Smooth muscle cell (in vitro differentiated cells): ENCODE measurements around the gene OXSM. TPM values are rescaled to one million over a fixed set of nuclear protein-coding genes. Genes with fewer than 3 reads are reported as not detected.

Source experiments
- DNase-seq: peaks from one replicate; lab custom pipeline; 2025; ENCODE audit not compliant: unreplicated experiment; lab: John Stamatoyannopoulos, UW
- H2AFZ ChIP-seq: fragments of 200-600 bp; sonication (generic); 2 replicates; pipeline ENCODE4 v1.6.0; 2016; ENCODE audit warnings: antibody characterized with exemption, low read depth, mild to moderate bottlenecking
- H3F3A ChIP-seq: fragments of 200-600 bp; sonication (generic); 2 replicates; pipeline ENCODE4 v1.6.0; 2017; ENCODE audit warnings: antibody characterized with exemption, low read depth
- H3K27ac ChIP-seq: fragments of 200-600 bp; sonication (generic); 2 replicates; pipeline ENCODE4 v1.5.1; 2016; ENCODE audit warnings: low read depth, mild to moderate bottlenecking
- H3K27me3 ChIP-seq: fragments of 200-600 bp; sonication (generic); 2 replicates; pipeline ENCODE4 v1.6.1; 2016; ENCODE audit warnings: low read depth, mild to moderate bottlenecking
- H3K36me3 ChIP-seq: fragments of 200-600 bp; sonication (generic); 2 replicates; pipeline ENCODE4 v1.5.1; 2016; ENCODE audit warnings: low read depth
- H3K4me1 ChIP-seq: fragments of 200-600 bp; sonication (generic); 2 replicates; pipeline ENCODE4 v1.5.1; 2016; ENCODE audit warnings: low read depth
- H3K4me2 ChIP-seq: fragments of 200-600 bp; sonication (generic); 2 replicates; pipeline ENCODE4 v1.6.0; 2016; ENCODE audit warnings: mild to moderate bottlenecking
- H3K4me3 ChIP-seq: fragments of 200-600 bp; sonication (generic); 2 replicates; pipeline ENCODE4 v1.5.1; 2016; ENCODE audit warnings: mild to moderate bottlenecking
- H3K79me2 ChIP-seq: fragments of 200-600 bp; sonication (generic); 2 replicates; pipeline ENCODE4 v1.6.0; 2016; ENCODE audit warnings: low read depth, mild to moderate bottlenecking
- H3K9ac ChIP-seq: fragments of 200-600 bp; sonication (generic); 2 replicates; pipeline ENCODE4 v1.6.0; 2016; ENCODE audit warnings: low read depth
- H3K9me3 ChIP-seq: fragments of 200-600 bp; sonication (generic); replicated peaks from 2 replicates; pipeline ENCODE4 v1.5.1; 2016; ENCODE audit warnings: low read depth
- H4K20me1 ChIP-seq: fragments of 200-600 bp; sonication (generic); 2 replicates; pipeline ENCODE4 v1.6.0; 2016; ENCODE audit warnings: low read depth
- WGBS: methylation state at CpG from one replicate; pipeline ENCODE4 v1.1.7; 2016; ENCODE audit warnings: low lambda C conversion rate; 5-methylcytosine and 5-hydroxymethylcytosine counted together
- polyA plus RNA-seq: library from polyadenylated mRNA; unstranded; fragments of >200 nt; fragmentation: Nextera tagmentation; extraction: Ambion mirVana; gene quantifications from 2 replicates; pipeline ENCODE4 v1.2.1, GENCODE V29; 2016
- total RNA-seq: library from RNA; depleted of rRNA; stranded (reverse); fragments of >200 nt; gene quantifications from 2 replicates; pipeline ENCODE4 v1.2.3, GENCODE V29; 2014
- TF ChIP-seq, protein P1 (sequence below): fragments of 200-600 bp; sonication (generic); IDR thresholded peaks from 2 replicates; pipeline ENCODE4 v1.5.1; 2017; ENCODE audit warnings: borderline replicate concordance, mild to moderate bottlenecking, antibody characterized with exemption; ENCODE audit not compliant: insufficient read depth, poor library complexity, severe bottlenecking

Gene OXSM
- total and polyA plus RNA-seq, 2 experiments from 2014 or later, result 7.3 to 9.9 TPM

DNA sequence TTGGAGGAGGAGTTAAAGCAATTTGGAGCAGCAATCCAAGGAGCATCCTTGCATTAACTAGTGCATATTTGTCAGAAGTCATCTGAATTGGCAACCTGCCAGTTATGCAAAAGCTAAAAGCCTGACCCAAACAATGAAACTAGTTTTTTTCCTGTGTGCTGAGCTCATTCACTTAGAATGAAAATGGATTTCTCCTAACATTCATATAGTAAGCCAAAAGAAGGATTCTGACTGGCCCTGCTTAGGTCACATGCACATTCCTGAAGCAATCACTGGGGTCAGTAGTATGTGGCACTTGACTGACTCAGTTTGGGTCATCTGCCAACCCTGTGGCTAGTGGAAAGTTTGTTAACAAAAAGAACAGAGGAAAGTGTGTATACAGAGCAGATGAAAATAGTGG, 30.5 kb downstream of the OXSM start:
- Histone ChIP-seq H2AFZ (peak overlapping the region; percentile 41), H3K4me2 (peak overlapping the region; percentile 28), H3K36me3 (no peaks in the 10 kb centered on the region), H3K27ac (peak overlapping the region; percentile 89), H3F3A (no peaks in the 10 kb centered on the region), H4K20me1 (no peaks in the 10 kb centered on the region), H3K4me3 (no peak overlapping the region), H3K27me3 (no peaks in the 10 kb centered on the region), H3K4me1 (no peaks in the 10 kb centered on the region), H3K79me2 (no peaks in the 10 kb centered on the region), H3K9me3 (no peaks in the 10 kb centered on the region), H3K9ac (peak overlapping the region; percentile 41)
- DNase-seq, result no peak
- TF ChIP-seq, protein P1, sequence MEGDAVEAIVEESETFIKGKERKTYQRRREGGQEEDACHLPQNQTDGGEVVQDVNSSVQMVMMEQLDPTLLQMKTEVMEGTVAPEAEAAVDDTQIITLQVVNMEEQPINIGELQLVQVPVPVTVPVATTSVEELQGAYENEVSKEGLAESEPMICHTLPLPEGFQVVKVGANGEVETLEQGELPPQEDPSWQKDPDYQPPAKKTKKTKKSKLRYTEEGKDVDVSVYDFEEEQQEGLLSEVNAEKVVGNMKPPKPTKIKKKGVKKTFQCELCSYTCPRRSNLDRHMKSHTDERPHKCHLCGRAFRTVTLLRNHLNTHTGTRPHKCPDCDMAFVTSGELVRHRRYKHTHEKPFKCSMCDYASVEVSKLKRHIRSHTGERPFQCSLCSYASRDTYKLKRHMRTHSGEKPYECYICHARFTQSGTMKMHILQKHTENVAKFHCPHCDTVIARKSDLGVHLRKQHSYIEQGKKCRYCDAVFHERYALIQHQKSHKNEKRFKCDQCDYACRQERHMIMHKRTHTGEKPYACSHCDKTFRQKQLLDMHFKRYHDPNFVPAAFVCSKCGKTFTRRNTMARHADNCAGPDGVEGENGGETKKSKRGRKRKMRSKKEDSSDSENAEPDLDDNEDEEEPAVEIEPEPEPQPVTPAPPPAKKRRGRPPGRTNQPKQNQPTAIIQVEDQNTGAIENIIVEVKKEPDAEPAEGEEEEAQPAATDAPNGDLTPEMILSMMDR, result no peak

DNA sequence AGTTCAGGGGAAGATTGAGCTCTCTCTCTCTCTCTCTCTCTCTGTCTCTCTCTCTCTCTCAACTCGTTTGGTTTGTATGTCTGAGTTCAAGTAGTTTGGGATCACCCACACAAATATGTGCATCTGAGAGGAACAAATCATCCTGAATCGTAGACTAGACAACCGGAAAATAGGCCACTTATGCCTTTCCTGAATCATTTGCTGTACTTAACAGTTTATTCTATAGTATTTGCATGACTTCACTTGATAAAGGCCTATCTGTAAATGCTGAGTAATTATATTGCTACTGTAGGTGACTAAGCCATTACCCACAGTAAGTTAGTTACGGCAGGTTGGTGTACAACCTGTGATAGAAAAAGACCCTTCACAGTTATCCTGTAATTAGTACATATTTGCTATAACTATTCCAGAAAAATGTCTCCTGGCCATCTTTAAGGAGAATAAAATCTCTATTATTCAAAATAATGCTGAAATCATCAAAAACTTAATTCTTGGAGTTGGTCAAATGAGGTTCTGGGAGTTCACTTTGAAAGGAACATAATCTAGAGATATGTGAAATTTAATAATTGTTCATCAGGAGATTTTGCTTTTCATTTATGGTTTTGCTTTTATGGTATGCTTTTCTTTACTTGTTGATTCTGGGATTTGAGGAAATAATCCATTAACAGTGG, 31.1 kb downstream of the OXSM start:
- H3K4me1 ChIP-seq, result no peaks in the 10 kb centered on the region
- H3F3A ChIP-seq, result no peaks in the 10 kb centered on the region
- H3K79me2 ChIP-seq, result no peaks in the 10 kb centered on the region
- H4K20me1 ChIP-seq, result no peaks in the 10 kb centered on the region
- H3K36me3 ChIP-seq, result no peaks in the 10 kb centered on the region
- TF ChIP-seq, protein P1, result no peak
- H3K9me3 ChIP-seq, result no peaks in the 10 kb centered on the region
- H3K4me2 ChIP-seq, result peak overlapping the region; percentile 28
- H3K9ac ChIP-seq, result peak overlapping the region; percentile 41
- H3K27me3 ChIP-seq, result no peaks in the 10 kb centered on the region
- H3K4me3 ChIP-seq, result no peak overlapping the region
- H3K27ac ChIP-seq, result peak overlapping the region; percentile 89
- WGBS, result 45% methylated on average over 4 of the region's 4 CpGs
- peak overlapping the region; percentile 41 for H2AFZ ChIP-seq
- no peak for DNase-seq

DNA sequence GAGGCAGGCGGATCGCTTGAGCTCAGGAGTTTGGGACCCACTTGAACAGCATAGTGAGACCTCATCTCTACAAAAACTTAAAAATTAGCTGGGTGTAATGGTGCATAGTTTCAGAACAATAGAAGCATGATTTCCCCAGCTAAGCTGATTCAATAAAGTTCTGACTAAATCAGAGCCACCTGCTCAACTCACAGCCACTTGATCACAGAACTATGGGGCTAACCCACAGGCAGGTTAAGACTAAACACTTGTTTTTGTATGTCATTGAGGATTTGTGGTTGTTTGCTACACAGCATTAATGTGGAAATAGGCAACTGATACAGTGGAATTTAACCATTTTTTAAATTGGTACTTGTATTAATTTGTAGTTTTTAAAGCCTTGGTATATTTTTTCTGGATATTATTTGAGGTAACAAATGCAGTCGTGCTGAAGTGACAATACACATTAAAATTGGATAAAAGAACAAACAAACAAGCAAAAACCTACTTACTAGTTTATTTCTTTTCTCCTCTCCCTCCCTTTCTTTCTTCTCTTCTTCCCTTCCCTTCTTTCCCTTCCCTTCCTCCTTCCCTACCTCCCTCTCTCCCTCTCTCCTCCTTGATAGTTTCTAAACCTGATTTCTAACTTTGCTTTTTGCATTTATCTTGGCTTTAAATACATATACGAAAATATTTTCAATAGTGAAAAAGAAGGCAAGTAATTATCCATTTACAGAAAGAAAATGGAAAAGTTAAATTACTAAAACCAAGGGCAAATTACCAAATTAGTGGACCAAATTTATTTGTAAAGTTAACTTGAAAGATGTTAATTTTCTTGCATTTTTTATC, 32.1 kb downstream of the OXSM start:
- Histone ChIP-seq H3K4me3 (no peak overlapping the region), H3K9me3 (no peaks in the 10 kb centered on the region), H2AFZ (no peak overlapping the region), H3K4me2 (no peak overlapping the region), H3K27ac (no peak overlapping the region), H3K9ac (no peak overlapping the region), H4K20me1 (no peaks in the 10 kb centered on the region), H3K79me2 (no peaks in the 10 kb centered on the region), H3K36me3 (no peaks in the 10 kb centered on the region), H3K27me3 (no peaks in the 10 kb centered on the region), H3F3A (no peaks in the 10 kb centered on the region), H3K4me1 (no peaks in the 10 kb centered on the region)
- DNase-seq, result no peak
- WGBS, result 59% methylated on average over 4 of the region's 4 CpGs
- TF ChIP-seq, protein P1, result no peak
